ENCODE data around the gene MYO1B. TPM values are rescaled to one million over a fixed set of nuclear protein-coding genes. Genes with fewer than 3 reads are reported as not detected.

MYO1B gene
- total RNA-seq, 1 experiment from 2014 or later: 93.0 TPM

GRCh38 chr2:191428141-191428540 is 182.9 kb downstream of the MYO1B start:
- Histone ChIP-seq H3K4me1 (ENCODE audit: insufficient read depth, low read length) (no peaks in the 10 kb centered on the region), H3K9ac (ENCODE audit: low read length) (no peak overlapping the region), H3F3A (ENCODE audit: low read length, unreplicated experiment) (no peaks in the 10 kb centered on the region), H3K36me3 (ENCODE audit: low read depth, low read length) (peaks cover 10% of the 10 kb centered on the region; the same call in 1 of the 2 replicates), H3K79me2 (ENCODE audit: low read length) (no peaks in the 10 kb centered on the region), H3K27me3 (ENCODE audit: low read length) (no peaks in the 10 kb centered on the region), H3K4me3 (ENCODE audit: low read length) (no peak overlapping the region), H3K27ac (ENCODE audit: low read length) (no peak overlapping the region), H3K9me3 (ENCODE audit: low read length) (no peaks in the 10 kb centered on the region), H2AFZ (ENCODE audit: low read length) (no peak overlapping the region), H4K20me1 (ENCODE audit: low read length) (no peaks in the 10 kb centered on the region), H3K4me2 (ENCODE audit: low read length) (no peak overlapping the region), H3K9me2 (replicated peaks; ENCODE audit: low read length) (no peaks in the 10 kb centered on the region)
- no TSS peak for BruUV-seq (replicated peaks)
- no peak for TF ChIP-seq CTCF (conservative IDR thresholded peaks at IDR 0.05; ENCODE audit: low read depth, low read length)
- no peak for TF ChIP-seq EZH2 (IDR thresholded peaks at IDR 0.05; ENCODE audit: low read length, unreplicated experiment)
- no peak for TF ChIP-seq EZH2phosphoT487 (IDR thresholded peaks at IDR 0.05; ENCODE audit: borderline replicate concordance, low read length)
- POLR2A ChIA-PET (ENCODE audit: unreplicated experiment): no interaction called here
- intact Hi-C loops (cut with micrococcal nuclease): no loop called here
- no peak for ATAC-seq
- DNase-seq: no peak
- CTCF ChIA-PET: no interaction called here

- BruUV-seq (replicated peaks): no TSS peak
- ChIA-PET POLR2A (ENCODE audit: unreplicated experiment) (interaction anchor here (0.6 kb wide), 1 partner anchor 261 kb away, joined by 3 read pairs; no protein-coding TSS in a partner anchor), CTCF (no interaction called here)
These were observed 185.3 kb downstream of the MYO1B start for GRCh38 chr2:191430476-191430875.

More at GRCh38 chr2:191430476-191430875, 185.3 kb downstream of the MYO1B start:
- H3K9ac ChIP-seq (ENCODE audit: low read length): no peak overlapping the region
- H3F3A ChIP-seq (ENCODE audit: low read length, unreplicated experiment): no peaks in the 10 kb centered on the region
- H3K4me3 ChIP-seq (ENCODE audit: low read length): no peak overlapping the region
- H3K36me3 ChIP-seq (ENCODE audit: low read depth, low read length): peaks cover 3% of the 10 kb centered on the region; the same call in 1 of the 2 replicates
- H3K27me3 ChIP-seq (ENCODE audit: low read length): no peaks in the 10 kb centered on the region
- no peaks in the 10 kb centered on the region for H3K4me1 ChIP-seq (ENCODE audit: insufficient read depth, low read length)
- H3K9me2 ChIP-seq (replicated peaks; ENCODE audit: low read length): no peaks in the 10 kb centered on the region
- ATAC-seq (no peak), DNase-seq (no peak)
- H3K9me3 ChIP-seq (ENCODE audit: low read length): no peaks in the 10 kb centered on the region
- no peak overlapping the region for H2AFZ ChIP-seq (ENCODE audit: low read length)
- TF ChIP-seq CTCF (conservative IDR thresholded peaks at IDR 0.05; ENCODE audit: low read depth, low read length) (no peak), EZH2 (IDR thresholded peaks at IDR 0.05; ENCODE audit: low read length, unreplicated experiment) (no peak), EZH2phosphoT487 (IDR thresholded peaks at IDR 0.05; ENCODE audit: borderline replicate concordance, low read length) (no peak)
- no peak overlapping the region for H3K4me2 ChIP-seq (ENCODE audit: low read length)
- H4K20me1 ChIP-seq (ENCODE audit: low read length): no peaks in the 10 kb centered on the region
- intact Hi-C loops (cut with micrococcal nuclease): no loop called here
- H3K79me2 ChIP-seq (ENCODE audit: low read length): no peaks in the 10 kb centered on the region
- no peak overlapping the region for H3K27ac ChIP-seq (ENCODE audit: low read length)

Data from PC-3 (cell line).